ENCODE measurements around the gene CCDC15.
A peak's percentile ranks its signal among the peaks of the same experiment; 100 is the strongest.

The CCDC15 gene

GRCh38 chr11:124930799-124931198 lies 23.2 kb upstream of the CCDC15 start:
- Histone ChIP-seq H3K9ac (ENCODE audit: low read length) (no peak overlapping the region), H4K8ac (ENCODE audit: low read length) (no peak overlapping the region)
- WGBS = no CpG with 5 or more reads among the region's 3 CpGs

GRCh38 chr11:124934862-124935547 lies 19.0 kb upstream of the CCDC15 start:
- WGBS = 65% methylated on average over 3 of the region's 4 CpGs
- no peak overlapping the region for H3K4ac ChIP-seq (ENCODE audit: low read depth in 1 of 2, low read length in 2 of 2)
- no peak overlapping the region for H2BK5ac ChIP-seq (ENCODE audit: low read depth, low read length, poor library complexity, severe bottlenecking)
- no peak overlapping the region for H4K8ac ChIP-seq (ENCODE audit: low read length)
- H3K79me1 ChIP-seq (replicated peaks; ENCODE audit: low read length, poor library complexity, severe bottlenecking) = no peaks in the 10 kb centered on the region
- no peak overlapping the region for H3K23ac ChIP-seq (ENCODE audit: low read length in 2 of 2)
- H2AFZ ChIP-seq (ENCODE audit: low read depth, low read length) = no peak overlapping the region
- no peak overlapping the region for H3K14ac ChIP-seq (ENCODE audit: low read length in 2 of 2)
- H3K27me3 ChIP-seq (ENCODE audit: control insufficient read depth in 1 of 2, insufficient read depth in 1 of 2, low read length in 2 of 2) = no peaks in the 10 kb centered on the region
- no peaks in the 10 kb centered on the region for H3K9me3 ChIP-seq (ENCODE audit: control insufficient read depth, low read length)
- H3K18ac ChIP-seq (ENCODE audit: low read depth in 1 of 2, low read length in 2 of 2) = no peak overlapping the region
- peak overlapping the region; percentile 34 for H3K9ac ChIP-seq (ENCODE audit: low read length)
- no peak overlapping the region for H2BK15ac ChIP-seq (ENCODE audit: low read depth, poor library complexity, severe bottlenecking)
- H4K91ac ChIP-seq (ENCODE audit: low read length) = no peak overlapping the region
- peak; percentile 54 for DNase-seq
- no peaks in the 10 kb centered on the region for H3K36me3 ChIP-seq (ENCODE audit: control insufficient read depth in 1 of 2, insufficient read depth in 2 of 2, low read depth in 1 of 2, low read length in 2 of 2)
- peak overlapping the region; percentile 38 for H3K4me2 ChIP-seq (ENCODE audit: low read length, poor library complexity, severe bottlenecking)
- no peak overlapping the region for H3K4me3 ChIP-seq (ENCODE audit: insufficient read depth in 1 of 2, low read depth in 1 of 2, low read length in 2 of 2)
- H2BK120ac ChIP-seq (ENCODE audit: low read depth, low read length) = no peak overlapping the region
- peak overlapping the region; percentile 68 for H3K27ac ChIP-seq (ENCODE audit: low read length, poor library complexity, severe bottlenecking)
- H2AK5ac ChIP-seq (ENCODE audit: low read length, severe bottlenecking) = peak overlapping the region; percentile 78
- H3K4me1 ChIP-seq (ENCODE audit: control insufficient read depth, insufficient read depth, low read depth, low read length) = peaks cover 4% of the 10 kb centered on the region
- H2BK12ac ChIP-seq (ENCODE audit: low read length in 2 of 2) = no peak overlapping the region

More at GRCh38 chr11:124930799-124931198, 23.2 kb upstream of the CCDC15 start:
- Histone ChIP-seq H3K27me3 (ENCODE audit: control insufficient read depth in 1 of 2, insufficient read depth in 1 of 2, low read length in 2 of 2) (no peaks in the 10 kb centered on the region), H3K18ac (ENCODE audit: low read depth in 1 of 2, low read length in 2 of 2) (no peak overlapping the region), H3K4me1 (ENCODE audit: control insufficient read depth, insufficient read depth, low read depth, low read length) (peaks cover 4% of the 10 kb centered on the region), H2BK15ac (ENCODE audit: low read depth, poor library complexity, severe bottlenecking) (no peak overlapping the region), H2BK5ac (ENCODE audit: low read depth, low read length, poor library complexity, severe bottlenecking) (no peak overlapping the region), H3K36me3 (ENCODE audit: control insufficient read depth in 1 of 2, insufficient read depth in 2 of 2, low read depth in 1 of 2, low read length in 2 of 2) (no peaks in the 10 kb centered on the region), H2AK5ac (ENCODE audit: low read length, severe bottlenecking) (no peak overlapping the region), H2BK120ac (ENCODE audit: low read depth, low read length) (no peak overlapping the region), H2BK12ac (ENCODE audit: low read length in 2 of 2) (no peak overlapping the region), H3K4me2 (ENCODE audit: low read length, poor library complexity, severe bottlenecking) (no peak overlapping the region), H3K4ac (ENCODE audit: low read depth in 1 of 2, low read length in 2 of 2) (no peak overlapping the region), H4K91ac (ENCODE audit: low read length) (no peak overlapping the region), H3K14ac (ENCODE audit: low read length in 2 of 2) (no peak overlapping the region), H3K27ac (ENCODE audit: low read length, poor library complexity, severe bottlenecking) (no peak overlapping the region), H3K79me1 (replicated peaks; ENCODE audit: low read length, poor library complexity, severe bottlenecking) (no peaks in the 10 kb centered on the region), H3K9me3 (ENCODE audit: control insufficient read depth, low read length) (no peaks in the 10 kb centered on the region), H2AFZ (ENCODE audit: low read depth, low read length) (no peak overlapping the region), H3K23ac (ENCODE audit: low read length in 2 of 2) (no peak overlapping the region), H3K4me3 (ENCODE audit: insufficient read depth in 1 of 2, low read depth in 1 of 2, low read length in 2 of 2) (no peak overlapping the region)
- DNase-seq = no peak

GRCh38 chr11:124935548-124936514 lies 18.2 kb upstream of the CCDC15 start, which contains the start of gene HEPACAM:
Gene HEPACAM (minus strand): TSS chr11:124936047. CDS start chr11:124936006, 41 bp downstream.
- H2AK5ac ChIP-seq (ENCODE audit: low read length, severe bottlenecking) = peak within 1 kb of the TSS; percentile 78
- H2AFZ ChIP-seq (ENCODE audit: low read depth, low read length) = no peak within 1 kb of the TSS
- H3K36me3 ChIP-seq (ENCODE audit: control insufficient read depth in 1 of 2, insufficient read depth in 2 of 2, low read depth in 1 of 2, low read length in 2 of 2) = no peaks in the 10 kb centered on the region
- H3K18ac ChIP-seq (ENCODE audit: low read depth in 1 of 2, low read length in 2 of 2) = no peak within 1 kb of the TSS
- no peaks in the 10 kb centered on the region for H3K9me3 ChIP-seq (ENCODE audit: control insufficient read depth, low read length)
- H3K4me2 ChIP-seq (ENCODE audit: low read length, poor library complexity, severe bottlenecking) = no peak within 1 kb of the TSS
- peak within 1 kb of the TSS; percentile 68 for H3K27ac ChIP-seq (ENCODE audit: low read length, poor library complexity, severe bottlenecking)
- H3K14ac ChIP-seq (ENCODE audit: low read length in 2 of 2) = no peak within 1 kb of the TSS
- no peak within 1 kb of the TSS for H4K91ac ChIP-seq (ENCODE audit: low read length)
- no peak within 1 kb of the TSS for H2BK15ac ChIP-seq (ENCODE audit: low read depth, poor library complexity, severe bottlenecking)
- no peak for DNase-seq
- no peak within 1 kb of the TSS for H3K23ac ChIP-seq (ENCODE audit: low read length in 2 of 2)
- no peak within 1 kb of the TSS for H3K9ac ChIP-seq (ENCODE audit: low read length)
- H2BK120ac ChIP-seq (ENCODE audit: low read depth, low read length) = no peak within 1 kb of the TSS
- H3K4ac ChIP-seq (ENCODE audit: low read depth in 1 of 2, low read length in 2 of 2) = no peak within 1 kb of the TSS
- H3K27me3 ChIP-seq (ENCODE audit: control insufficient read depth in 1 of 2, insufficient read depth in 1 of 2, low read length in 2 of 2) = no peaks in the 10 kb centered on the region
- no peak within 1 kb of the TSS for H2BK12ac ChIP-seq (ENCODE audit: low read length in 2 of 2)
- H3K4me1 ChIP-seq (ENCODE audit: control insufficient read depth, insufficient read depth, low read depth, low read length) = peaks cover 4% of the 10 kb centered on the region
- H3K79me1 ChIP-seq (replicated peaks; ENCODE audit: low read length, poor library complexity, severe bottlenecking) = no peaks in the 10 kb centered on the region
- H4K8ac ChIP-seq (ENCODE audit: low read length) = no peak within 1 kb of the TSS
- WGBS = 93% methylated on average over 18 of the region's 18 CpGs
- H3K4me3 ChIP-seq (ENCODE audit: insufficient read depth in 1 of 2, low read depth in 1 of 2, low read length in 2 of 2) = no peak within 1 kb of the TSS
- H2BK5ac ChIP-seq (ENCODE audit: low read depth, low read length, poor library complexity, severe bottlenecking) = no peak within 1 kb of the TSS

GRCh38 chr11:124937336-124937935 lies 16.6 kb upstream of the CCDC15 start:
- Histone ChIP-seq H3K23ac (ENCODE audit: low read length in 2 of 2) (no peak overlapping the region), H2BK120ac (ENCODE audit: low read depth, low read length) (no peak overlapping the region), H3K18ac (ENCODE audit: low read depth in 1 of 2, low read length in 2 of 2) (no peak overlapping the region), H3K9ac (ENCODE audit: low read length) (no peak overlapping the region), H2BK15ac (ENCODE audit: low read depth, poor library complexity, severe bottlenecking) (no peak overlapping the region), H2AK5ac (ENCODE audit: low read length, severe bottlenecking) (peak overlapping the region; percentile 22), H4K8ac (ENCODE audit: low read length) (no peak overlapping the region), H4K91ac (ENCODE audit: low read length) (no peak overlapping the region), H2BK12ac (ENCODE audit: low read length in 2 of 2) (no peak overlapping the region), H3K14ac (ENCODE audit: low read length in 2 of 2) (no peak overlapping the region), H3K27ac (ENCODE audit: low read length, poor library complexity, severe bottlenecking) (no peak overlapping the region), H2AFZ (ENCODE audit: low read depth, low read length) (no peak overlapping the region), H3K79me1 (replicated peaks; ENCODE audit: low read length, poor library complexity, severe bottlenecking) (no peaks in the 10 kb centered on the region), H2BK5ac (ENCODE audit: low read depth, low read length, poor library complexity, severe bottlenecking) (no peak overlapping the region), H3K27me3 (ENCODE audit: control insufficient read depth in 1 of 2, insufficient read depth in 1 of 2, low read length in 2 of 2) (no peaks in the 10 kb centered on the region), H3K4me3 (ENCODE audit: insufficient read depth in 1 of 2, low read depth in 1 of 2, low read length in 2 of 2) (no peak overlapping the region), H3K4me2 (ENCODE audit: low read length, poor library complexity, severe bottlenecking) (no peak overlapping the region), H3K9me3 (ENCODE audit: control insufficient read depth, low read length) (no peaks in the 10 kb centered on the region), H3K4me1 (ENCODE audit: control insufficient read depth, insufficient read depth, low read depth, low read length) (peaks cover 4% of the 10 kb centered on the region), H3K4ac (ENCODE audit: low read depth in 1 of 2, low read length in 2 of 2) (no peak overlapping the region), H3K36me3 (ENCODE audit: control insufficient read depth in 1 of 2, insufficient read depth in 2 of 2, low read depth in 1 of 2, low read length in 2 of 2) (no peaks in the 10 kb centered on the region)
- DNase-seq = no peak
- 86% methylated on average over 3 of the region's 3 CpGs for WGBS
